Thymus (tissue), 11 donors: Measurements from ENCODE around the gene APOM. TPM values are rescaled to one million over a fixed set of nuclear protein-coding genes. Genes with fewer than 3 reads are reported as not detected.

Source experiments
- DNase-seq, 9 donors: peaks; one replicate each; pipeline ENCODE4 v3.0.0-alpha.2; 2013; ENCODE audit warnings: low spot score in 9 of 9, low read depth in 6 of 9, missing footprints in 1 of 9
- H3K27ac ChIP-seq, 2 donors: one replicate each; pipeline ENCODE4 v1.5.1; 2013; ENCODE audit warnings: control low read depth in 1 of 2, low read depth in 1 of 2, low read length in 1 of 2, mild to moderate bottlenecking in 1 of 2, moderate library complexity in 1 of 2
- H3K27me3 ChIP-seq, 2 donors: one replicate each; pipeline ENCODE4 v1.5.1; 2013; ENCODE audit warnings: low read length in 1 of 2; ENCODE audit not compliant: control insufficient read depth in 2 of 2, insufficient read depth in 1 of 2
- H3K36me3 ChIP-seq, 2 donors: one replicate each; pipeline ENCODE4 v1.5.1; 2013; ENCODE audit warnings: low read length in 1 of 2, mild to moderate bottlenecking in 1 of 2, moderate library complexity in 1 of 2; ENCODE audit not compliant: control insufficient read depth in 2 of 2, insufficient read depth in 2 of 2
- H3K4me1 ChIP-seq, 2 donors: one replicate each; pipeline ENCODE4 v1.5.1; 2013; ENCODE audit warnings: low read length in 2 of 2; ENCODE audit not compliant: control insufficient read depth in 2 of 2, insufficient read depth in 2 of 2
- H3K4me3 ChIP-seq, 2 donors: one replicate each; pipeline ENCODE4 v1.5.1; 2013; ENCODE audit warnings: low read length in 2 of 2, control low read depth in 1 of 2, mild to moderate bottlenecking in 1 of 2
- H3K9me3 ChIP-seq, 2 donors: one replicate each; pipeline ENCODE4 v1.5.1; 2013; ENCODE audit warnings: low read length in 1 of 2, mild to moderate bottlenecking in 1 of 2; ENCODE audit not compliant: control insufficient read depth in 2 of 2, insufficient read depth in 1 of 2
- WGBS: extraction: QIAGEN DNeasy Blood & Tissue Kit; methylation state at CpG from one replicate; pipeline ENCODE4 v1.1.7; 2013; 5-methylcytosine and 5-hydroxymethylcytosine counted together
- polyA plus RNA-seq: library from polyadenylated mRNA; stranded (reverse); fragments of 200-250 nt; gene quantifications from one replicate; pipeline ENCODE4 v1.2.3, GENCODE V29; 2013
- total RNA-seq: library from RNA; stranded (reverse); fragments of 120-200 nt; gene quantifications from one replicate; pipeline ENCODE4 v1.2.4, GENCODE V29; 2013
- donor health status: healthy.

APOM gene
- total and polyA plus RNA-seq, 2 donors: 6.1 to 9.1 TPM

- Histone ChIP-seq H3K36me3 (peaks cover 35 to 42% of the 10 kb centered on the region in 2 donors), H3K27me3 (peaks cover 0 to 34% of the 10 kb centered on the region in 2 donors), H3K4me3 (no peak overlapping the region), H3K27ac (no peak overlapping the region), H3K4me1 (peaks cover 2 to 20% of the 10 kb centered on the region in 2 donors), H3K9me3 (no peaks in the 10 kb centered on the region)
- DNase-seq: no peak
- WGBS: 95% methylated on average over 13 of the region's 13 CpGs
Observed at GRCh38 chr6:31683591-31683990, 27.9 kb downstream of the APOM start.

- H3K27ac ChIP-seq: no peak overlapping the region
- H3K27me3 ChIP-seq: peaks cover 0 to 19% of the 10 kb centered on the region in 2 donors
- peaks cover 0 to 3% of the 10 kb centered on the region in 2 donors for H3K4me1 ChIP-seq
- 97% methylated on average over 5 of the region's 5 CpGs for WGBS
- DNase-seq: no peak
- H3K36me3 ChIP-seq: peaks cover 64 to 71% of the 10 kb centered on the region in 2 donors
- H3K9me3 ChIP-seq: no peaks in the 10 kb centered on the region
- H3K4me3 ChIP-seq: no peak overlapping the region
Observed at GRCh38 chr6:31686483-31686882, 30.8 kb downstream of the APOM start.

GRCh38 chr6:31687321-31687720 lies 31.6 kb downstream of the APOM start:
- peaks cover 70 to 77% of the 10 kb centered on the region in 2 donors for H3K36me3 ChIP-seq
- H3K4me3 ChIP-seq: no peak overlapping the region
- peaks cover 0 to 11% of the 10 kb centered on the region in 2 donors for H3K27me3 ChIP-seq
- H3K9me3 ChIP-seq: no peaks in the 10 kb centered on the region
- H3K4me1 ChIP-seq: no peaks in the 10 kb centered on the region
- H3K27ac ChIP-seq: no peak overlapping the region
- WGBS: 96% methylated on average over 8 of the region's 8 CpGs
- DNase-seq: no peak

GRCh38 chr6:31687860-31688693 lies 32.4 kb downstream of the APOM start:
- no peak for DNase-seq
- Histone ChIP-seq H3K4me1 (no peaks in the 10 kb centered on the region), H3K36me3 (peaks cover 77 to 85% of the 10 kb centered on the region in 2 donors), H3K9me3 (no peaks in the 10 kb centered on the region), H3K27ac (no peak overlapping the region), H3K27me3 (peaks cover 0 to 5% of the 10 kb centered on the region in 2 donors), H3K4me3 (no peak overlapping the region)
- 97% methylated on average over 14 of the region's 14 CpGs for WGBS

DNA sequence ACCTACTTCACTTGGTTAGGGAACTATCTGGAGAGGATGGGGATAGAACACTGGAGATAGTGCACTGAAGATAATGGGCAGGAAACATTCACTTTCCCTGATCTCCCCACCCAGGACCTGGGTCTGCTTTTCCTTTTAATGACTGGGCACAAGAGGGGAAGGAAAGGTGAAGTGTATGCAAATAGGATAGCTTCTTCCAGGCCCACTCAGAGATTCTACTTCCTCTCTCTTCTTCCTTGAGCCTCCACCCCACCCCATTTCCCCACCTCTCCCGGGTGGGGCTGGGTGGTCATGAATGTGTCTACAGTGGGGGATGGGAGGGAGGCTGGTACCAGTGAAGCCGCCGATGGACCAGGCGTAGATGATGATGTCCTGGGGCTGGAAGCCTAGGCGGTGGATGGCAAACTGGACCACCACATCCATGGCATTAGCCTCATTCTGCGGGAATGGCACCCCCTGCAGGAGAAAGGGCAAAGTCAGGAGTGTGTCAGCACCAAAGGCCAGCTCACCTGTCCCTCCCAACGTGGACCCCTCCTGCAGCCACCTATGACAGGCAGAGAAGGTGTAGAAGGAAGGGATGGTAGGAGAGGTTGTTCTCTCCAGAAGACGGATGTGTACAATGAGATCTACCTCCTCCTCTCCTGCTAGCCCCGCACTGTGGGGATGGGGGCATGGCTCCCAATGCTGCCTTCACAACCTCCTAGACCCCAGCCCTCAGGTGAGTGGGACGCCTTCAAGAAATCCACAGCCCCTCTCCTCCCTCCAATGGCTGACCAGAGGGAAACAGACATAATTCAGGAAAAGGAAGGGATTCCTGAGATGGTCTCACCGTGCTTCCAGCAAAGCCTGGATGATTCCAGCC lies 33.8 kb downstream of the APOM start:
- Histone ChIP-seq H3K27me3 (no peaks in the 10 kb centered on the region), H3K4me1 (no peaks in the 10 kb centered on the region), H3K4me3 (no peak overlapping the region), H3K27ac (no peak overlapping the region), H3K9me3 (no peaks in the 10 kb centered on the region), H3K36me3 (peaks cover 87 to 88% of the 10 kb centered on the region in 2 donors)
- WGBS: 95% methylated on average over 11 of the region's 11 CpGs
- DNase-seq: no peak

DNA sequence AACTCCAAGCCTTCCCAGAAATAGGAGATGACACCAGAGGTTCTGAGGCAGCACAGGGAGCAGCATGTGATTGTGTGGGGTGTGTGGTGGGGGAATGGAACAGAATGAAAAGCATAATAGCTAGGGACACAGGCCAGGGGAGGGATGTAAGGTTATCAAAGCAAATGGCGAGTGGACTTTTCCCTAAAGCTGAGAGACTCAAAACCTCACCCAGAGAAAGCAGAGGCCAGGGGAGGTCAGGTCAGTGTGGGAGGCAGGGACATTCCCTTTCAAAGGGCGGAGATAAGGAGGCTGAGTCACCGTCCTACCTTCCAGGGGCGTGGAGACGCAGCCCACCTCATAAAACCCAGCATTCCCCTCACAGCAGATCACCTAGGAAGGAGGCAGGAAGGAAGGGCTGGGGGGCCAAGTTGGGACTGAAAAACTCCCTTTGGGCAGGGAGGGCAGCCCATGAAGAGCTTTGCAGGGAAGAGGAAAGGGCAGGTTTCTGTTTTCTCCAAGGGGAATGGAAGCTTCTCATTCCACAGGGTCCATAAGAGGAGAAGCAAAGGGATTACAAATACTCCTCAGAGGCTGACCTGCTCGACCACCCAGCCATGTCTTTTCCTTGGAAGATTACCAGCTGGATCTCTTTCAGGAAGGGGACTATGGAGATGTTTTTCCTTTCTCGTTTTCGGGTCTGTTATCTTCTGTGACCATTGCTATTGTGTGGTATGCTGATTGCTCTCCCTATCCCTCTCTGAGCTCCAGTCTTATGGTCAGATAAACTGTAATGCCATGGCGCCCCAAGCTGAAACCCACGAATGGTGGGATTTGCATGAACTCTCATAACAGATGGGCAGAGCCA lies 34.8 kb downstream of the APOM start:
- Histone ChIP-seq H3K27ac (no peak overlapping the region), H3K9me3 (no peaks in the 10 kb centered on the region)

GRCh38 chr6:31691078-31691463 lies 35.4 kb downstream of the APOM start:
- H3K27ac ChIP-seq: no peak overlapping the region
- H3K9me3 ChIP-seq: no peaks in the 10 kb centered on the region
- H3K36me3 ChIP-seq: peaks cover 87 to 88% of the 10 kb centered on the region in 2 donors
- no peaks in the 10 kb centered on the region for H3K27me3 ChIP-seq
- DNase-seq: no peak
- 98% methylated on average over 6 of the region's 6 CpGs for WGBS
- H3K4me1 ChIP-seq: no peaks in the 10 kb centered on the region
- no peak overlapping the region for H3K4me3 ChIP-seq

More for the DNA sequence above, 34.8 kb downstream of the APOM start:
- no peaks in the 10 kb centered on the region for H3K27me3 ChIP-seq
- no peaks in the 10 kb centered on the region for H3K4me1 ChIP-seq
- peaks cover 91 to 95% of the 10 kb centered on the region in 2 donors for H3K36me3 ChIP-seq
- no peak overlapping the region for H3K4me3 ChIP-seq
- no peak for DNase-seq
- 97% methylated on average over 10 of the region's 10 CpGs for WGBS

DNA sequence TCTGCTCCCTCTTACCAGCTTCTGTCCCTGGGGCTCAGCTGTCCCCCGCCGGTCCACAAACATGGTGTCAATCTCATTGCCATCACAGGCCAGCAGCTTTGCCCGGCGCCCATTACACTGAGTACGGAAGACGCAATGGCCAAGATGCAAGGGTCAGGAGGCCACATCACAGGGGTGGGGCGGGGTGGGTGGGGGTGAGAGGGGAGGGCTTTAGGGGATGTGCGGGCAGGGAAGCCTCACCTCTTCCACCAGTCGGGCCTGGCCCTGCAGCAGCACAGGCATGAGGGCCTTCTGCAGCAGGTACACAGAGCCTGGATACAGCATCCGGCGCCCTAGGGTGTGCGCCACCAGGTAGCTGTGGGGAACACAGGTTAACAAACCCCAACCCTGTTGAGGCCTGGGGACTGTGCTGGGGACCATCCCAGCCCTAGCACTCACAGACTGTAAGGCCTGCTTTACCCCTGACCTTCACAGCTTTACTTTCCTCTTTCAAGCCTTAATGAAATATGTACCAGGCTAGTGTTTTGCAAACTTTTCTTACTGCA lies 35.9 kb downstream of the APOM start:
- H3K27ac ChIP-seq: no peak overlapping the region
- peaks cover 83 to 88% of the 10 kb centered on the region in 2 donors for H3K36me3 ChIP-seq
- 99% methylated on average over 12 of the region's 12 CpGs for WGBS
- no peak for DNase-seq
- no peak overlapping the region for H3K4me3 ChIP-seq
- H3K27me3 ChIP-seq: no peaks in the 10 kb centered on the region
- H3K9me3 ChIP-seq: no peaks in the 10 kb centered on the region
- no peaks in the 10 kb centered on the region for H3K4me1 ChIP-seq
